GM12865 (cell line): ENCODE data around the gene SUDS3.

ENCODE experiments used
- DNase-seq: peaks from one replicate; pipeline ENCODE4 v3.0.0; 2010; ENCODE audit warnings: low read depth
- H3K4me3 ChIP-seq: 2 replicates; pipeline ENCODE4 v1.5.1; 2011; ENCODE audit warnings: mild to moderate bottlenecking, low read depth, low read length, control low read depth
- CTCF ChIP-seq: IDR thresholded peaks from 2 replicates; pipeline ENCODE4 v1.5.1; 2011; ENCODE audit warnings: low read length, control low read depth, low read depth, inconsistent platforms; ENCODE audit not compliant: insufficient read depth; ENCODE audit errors: missing control alignments

The SUDS3 gene

DNA sequence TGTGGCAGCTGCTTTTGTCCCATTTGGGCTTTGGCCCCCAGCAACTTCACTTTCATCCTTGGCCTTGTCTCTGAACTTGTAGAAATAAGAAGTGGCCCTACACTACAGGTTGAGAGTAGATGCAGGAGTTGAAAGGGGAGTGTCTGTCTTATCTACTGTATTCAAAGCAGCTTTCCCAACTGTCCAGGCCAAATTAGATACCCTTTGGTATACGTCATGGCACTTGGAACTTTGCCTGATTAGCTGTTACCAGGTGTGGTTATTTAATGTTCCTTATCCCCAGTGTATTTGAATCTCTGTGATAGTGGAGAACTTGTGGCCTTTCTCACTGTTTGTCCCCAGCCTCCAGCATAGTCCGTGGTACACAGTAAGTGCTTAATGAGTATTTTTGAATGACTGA, 33.5 kb downstream of the SUDS3 start:
- TF ChIP-seq CTCF: no peak
- DNase-seq: no peak
- H3K4me3 ChIP-seq: no peak overlapping the region

GRCh38 chr12:118417942-118418341, 41.6 kb downstream of the SUDS3 start:
- no peak for TF ChIP-seq CTCF
- no peak for DNase-seq
- no peak overlapping the region for H3K4me3 ChIP-seq

DNA sequence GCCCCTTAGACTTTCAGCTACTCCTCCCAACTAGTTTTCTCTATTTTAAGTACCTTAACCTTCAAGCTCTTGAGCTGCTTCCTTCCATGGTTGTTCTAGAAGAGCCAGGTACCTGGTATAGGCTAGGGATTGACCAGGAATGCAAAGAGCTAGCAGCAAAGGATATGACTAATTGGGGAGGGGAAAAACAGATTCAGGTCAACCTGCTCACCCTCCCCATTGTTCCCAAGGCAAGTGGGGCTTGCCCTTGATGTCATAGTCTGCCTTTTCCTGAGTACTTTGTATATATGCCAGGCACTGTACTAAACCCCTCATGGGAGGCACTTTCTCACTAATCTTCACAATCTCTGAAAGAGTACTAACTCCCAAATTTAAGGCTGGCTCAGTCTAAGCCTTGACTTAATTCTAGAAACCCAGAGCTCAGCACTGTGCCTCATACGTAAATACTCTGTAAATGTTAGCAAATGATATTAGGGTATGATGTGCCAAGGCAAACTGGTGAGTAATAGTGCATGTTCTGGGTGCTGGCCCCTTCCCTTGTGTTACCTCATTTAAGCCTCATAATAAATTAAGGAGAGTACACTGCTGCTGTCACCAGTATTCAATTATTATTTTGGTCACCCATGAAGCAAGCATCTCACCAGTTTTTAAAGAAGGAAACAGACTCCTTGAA, 42.2 kb downstream of the SUDS3 start:
- H3K4me3 ChIP-seq: no peak overlapping the region
- DNase-seq: no peak
- TF ChIP-seq CTCF: no peak

- no peak for DNase-seq
- H3K4me3 ChIP-seq: no peak overlapping the region
- TF ChIP-seq CTCF: no peak
These were observed 44.3 kb downstream of the SUDS3 start for GRCh38 chr12:118420673-118421072.

GRCh38 chr12:118424884-118425283, 48.5 kb downstream of the SUDS3 start:
- no peak overlapping the region for H3K4me3 ChIP-seq
- TF ChIP-seq CTCF: no peak
- DNase-seq: no peak

DNA sequence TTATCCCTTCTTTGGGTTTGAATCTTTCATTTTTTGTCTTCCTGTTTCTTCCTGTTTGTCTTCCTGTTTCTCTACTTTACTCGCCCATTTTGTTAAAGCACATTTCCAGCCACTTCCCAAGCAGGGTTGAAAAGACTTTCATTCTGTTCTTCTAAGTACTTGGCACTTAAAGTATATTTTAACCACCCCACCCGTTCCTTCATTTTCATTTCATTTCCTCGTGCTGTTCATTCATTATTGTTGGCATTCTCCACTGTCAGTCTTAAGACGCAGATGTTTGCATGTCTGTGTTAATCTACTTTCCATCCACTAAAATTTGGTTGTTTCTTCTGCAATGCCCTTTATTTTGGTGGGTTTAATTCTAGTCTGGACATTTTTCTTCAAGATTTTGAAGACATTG, 49.0 kb downstream of the SUDS3 start:
- no peak overlapping the region for H3K4me3 ChIP-seq
- no peak for DNase-seq
- no peak for TF ChIP-seq CTCF

- H3K4me3 ChIP-seq: no peak overlapping the region
- no peak for DNase-seq
- TF ChIP-seq CTCF: no peak
These were observed 51.5 kb downstream of the SUDS3 start for GRCh38 chr12:118427819-118428218.
